Stimulated activated CD8-positive, alpha-beta memory T cell treated with anti-CD3 and anti-CD28 coated beads, Interleukin-12 subunit alpha, Interleukin-12 subunit beta, amount 100 ng/mL, for 24 hours (primary cell): Measurements from ENCODE around the gene LMNB1.
"Not testable (repeated sequence)": the region's sequence is repeated elsewhere in the genome, so short reads cannot be mapped to it uniquely, and the experiment has no call there.

Source experiments
- DNase-seq: peaks from one replicate; pipeline ENCODE4 v3.0.0-alpha.2; 2020; ENCODE audit errors: extremely low read depth

The LMNB1 gene

GRCh38 chr5:126777975-126778674, 1.2 kb downstream of the LMNB1 start:
- peak; percentile 92 for DNase-seq

GRCh38 chr5:126778675-126779403, 1.9 kb downstream of the LMNB1 start:
- DNase-seq = no peak

GRCh38 chr5:126780165-126780827, 3.4 kb downstream of the LMNB1 start:
- no peak for DNase-seq

DNA sequence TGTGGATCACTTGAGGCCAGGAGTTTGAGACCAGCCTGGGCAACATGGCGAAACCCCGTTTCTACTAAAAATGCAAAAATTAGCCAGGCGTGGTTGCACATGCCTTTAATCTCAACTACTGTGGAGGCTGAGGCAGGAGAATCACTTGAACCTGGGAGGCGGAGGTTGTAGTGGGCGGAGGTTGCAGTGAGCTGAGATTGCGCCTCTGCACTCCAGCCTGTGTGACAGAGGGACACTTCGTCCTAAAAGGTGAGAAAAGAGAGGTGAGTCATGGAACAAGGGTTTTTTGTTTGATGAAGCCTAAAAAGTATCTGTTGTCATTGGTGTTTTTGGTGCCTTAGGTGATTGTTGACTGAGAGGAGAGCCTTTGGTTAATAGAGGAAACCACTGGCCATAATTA, 11.5 kb downstream of the LMNB1 start:
- DNase-seq = not testable (repeated sequence)

- DNase-seq = no peak
Observed at GRCh38 chr5:126793097-126793496, 16.2 kb downstream of the LMNB1 start.

DNA sequence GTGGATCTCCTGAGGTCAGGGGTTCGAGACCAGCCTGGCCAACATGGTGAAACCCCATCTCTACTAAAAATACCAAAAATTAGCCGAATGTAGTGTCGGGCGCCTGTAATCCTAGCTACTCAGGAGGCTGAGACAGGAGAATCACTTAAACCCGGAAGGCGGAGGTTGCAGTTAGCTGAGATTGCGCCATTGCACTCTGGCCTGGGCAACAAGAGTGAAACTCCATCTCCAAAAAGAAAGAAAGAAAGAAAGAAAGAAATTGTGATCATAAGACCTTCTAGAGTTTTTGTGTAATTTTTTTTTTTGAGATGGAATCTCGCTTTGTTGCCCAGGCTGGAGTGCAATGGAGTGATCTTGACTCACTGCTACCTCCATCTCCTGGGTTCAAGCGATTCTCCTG, 16.7 kb downstream of the LMNB1 start:
- DNase-seq = not testable (repeated sequence)

GRCh38 chr5:126794157-126794828, 17.4 kb downstream of the LMNB1 start:
- no peak for DNase-seq

- no peak for DNase-seq
Observed at GRCh38 chr5:126799780-126800179, 22.8 kb downstream of the LMNB1 start.

DNA sequence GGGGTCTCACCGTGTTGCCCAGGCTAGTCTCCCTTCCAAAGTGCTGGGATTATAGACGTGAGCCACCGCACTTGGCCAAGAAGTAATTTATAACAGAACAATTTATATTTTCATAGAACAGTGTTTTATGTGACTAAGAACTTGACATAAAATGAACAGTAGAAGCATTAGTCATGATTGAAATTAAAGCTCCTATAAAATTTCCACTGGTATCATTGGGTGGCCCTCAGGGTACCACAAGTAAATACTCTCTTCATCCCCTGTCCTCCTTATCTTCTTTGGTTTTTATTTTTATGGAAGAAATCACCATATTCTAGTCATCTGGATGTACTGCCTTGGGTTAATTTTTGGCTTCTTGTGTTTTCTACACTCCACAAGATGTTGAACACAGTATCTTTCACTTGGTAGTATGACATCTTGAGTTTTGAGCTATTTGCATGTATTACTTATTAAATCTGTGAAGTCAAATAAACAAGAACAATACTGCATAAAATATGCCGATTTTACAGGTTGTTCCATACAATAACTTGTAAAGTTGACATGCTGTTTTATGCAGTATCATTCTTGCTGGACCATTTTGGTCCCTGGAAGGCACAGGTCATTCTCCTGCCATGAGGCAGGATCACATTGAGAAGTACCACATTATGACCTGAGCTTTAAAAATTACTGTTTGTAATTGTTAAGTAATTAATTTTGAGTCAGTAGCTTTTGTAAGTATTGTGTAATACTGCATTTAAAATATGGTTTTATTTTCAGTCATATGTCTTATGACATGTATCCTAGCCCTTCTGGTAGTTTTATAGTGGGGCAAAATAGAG, 24.4 kb downstream of the LMNB1 start:
- no peak for DNase-seq

- no peak for DNase-seq
Observed at GRCh38 chr5:126801992-126802294, 25.0 kb downstream of the LMNB1 start.

GRCh38 chr5:126805063-126805462, 28.1 kb downstream of the LMNB1 start:
- DNase-seq = no peak

DNA sequence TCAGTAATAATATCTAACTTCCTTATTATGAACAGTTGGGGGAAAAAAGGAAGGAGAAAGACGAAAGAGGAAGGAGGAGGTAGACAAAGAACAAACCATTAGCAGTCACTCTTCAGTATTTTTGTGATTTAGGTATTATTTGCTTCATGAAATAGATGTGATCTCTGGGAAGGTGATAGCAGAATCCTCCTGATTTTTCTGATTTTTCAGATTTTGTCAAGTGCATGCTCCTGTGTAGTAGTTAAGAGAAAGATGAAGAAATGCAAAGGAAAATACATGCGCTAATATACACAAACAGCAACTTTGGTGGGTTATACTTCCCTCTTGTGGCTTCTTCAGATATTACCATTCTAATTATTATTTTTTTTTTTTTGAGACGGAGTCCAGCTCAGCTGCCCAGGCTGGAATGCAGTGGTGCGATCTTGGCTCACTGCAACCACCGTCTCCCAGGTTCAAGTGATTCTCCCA, 31.6 kb downstream of the LMNB1 start:
- no peak for DNase-seq

DNA sequence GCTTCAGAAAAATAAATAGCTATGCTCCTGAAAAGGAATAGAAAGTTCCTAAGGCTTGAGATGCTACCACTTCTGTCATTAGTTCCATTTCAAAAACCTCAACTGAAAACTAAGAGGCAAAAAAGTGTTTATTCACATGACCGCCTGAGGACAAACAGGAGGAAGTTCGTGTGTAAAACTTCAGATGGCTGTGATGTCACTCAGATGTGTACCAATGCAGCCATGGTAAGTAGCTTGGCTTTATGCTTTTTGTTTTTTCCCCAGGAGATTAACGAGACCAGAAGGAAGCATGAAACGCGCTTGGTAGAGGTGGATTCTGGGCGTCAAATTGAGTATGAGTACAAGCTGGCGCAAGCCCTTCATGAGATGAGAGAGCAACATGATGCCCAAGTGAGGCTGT, 33.0 kb downstream of the LMNB1 start:
- DNase-seq = no peak

- DNase-seq = no peak
Observed at GRCh38 chr5:126810596-126811380, 33.9 kb downstream of the LMNB1 start.

- DNase-seq = no peak
Observed at GRCh38 chr5:126811515-126812198, 34.7 kb downstream of the LMNB1 start.

DNA sequence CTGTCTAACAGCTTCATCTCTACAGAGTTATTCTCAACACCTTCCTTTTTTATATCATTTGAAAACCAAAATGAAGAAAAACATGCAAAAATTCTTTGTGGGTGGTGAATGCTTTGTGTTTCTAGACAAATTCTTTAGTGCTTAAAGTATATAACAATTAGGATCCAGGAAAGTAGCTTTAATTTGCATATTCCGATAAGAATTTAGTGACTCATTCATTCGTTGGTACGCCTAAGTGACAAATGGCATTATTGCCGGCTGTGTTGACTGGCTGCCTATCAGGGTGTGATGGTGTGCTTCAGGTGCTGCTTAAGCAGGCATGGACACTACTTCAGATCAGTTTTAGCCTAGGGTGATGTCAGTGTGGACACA, 35.2 kb downstream of the LMNB1 start:
- DNase-seq = no peak

DNA sequence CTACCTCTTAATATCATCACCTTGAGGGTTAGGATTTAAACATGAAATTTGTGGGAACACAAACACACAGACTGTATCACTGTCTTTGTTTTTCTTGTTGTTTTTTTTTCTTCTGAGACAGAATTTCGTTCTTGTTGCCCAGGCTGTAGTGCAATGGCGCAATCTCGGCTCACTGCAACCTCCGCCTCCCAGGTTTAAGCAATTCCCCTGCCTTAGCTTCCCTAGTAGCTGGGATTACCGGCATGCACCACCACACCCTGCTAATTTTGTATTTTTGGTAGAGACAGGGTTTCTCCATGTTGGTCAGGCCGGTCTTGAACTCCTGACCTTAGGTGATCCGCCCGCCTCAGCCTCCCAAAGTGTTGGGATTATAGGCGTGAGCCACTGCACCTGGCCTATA, 36.9 kb downstream of the LMNB1 start:
- DNase-seq = not testable (repeated sequence)

- DNase-seq = no peak
Observed at GRCh38 chr5:126814721-126815404, 37.9 kb downstream of the LMNB1 start.

- DNase-seq = no peak
Observed at GRCh38 chr5:126816649-126817048, 39.7 kb downstream of the LMNB1 start.

GRCh38 chr5:126818736-126819135, 41.8 kb downstream of the LMNB1 start:
- no peak for DNase-seq
